Ishikawa (cell line): ENCODE results near the gene CHIC2.

Experiments
- CREB1 ChIP-seq: IDR thresholded peaks from 2 replicates; pipeline ENCODE4 v1.6.1; 2012; ENCODE audit warnings: low read depth
- RAD21 ChIP-seq: IDR thresholded peaks from 2 replicates; pipeline ENCODE4 v1.6.1; 2012; ENCODE audit warnings: low read depth
- REST ChIP-seq: IDR thresholded peaks from 2 replicates; pipeline ENCODE4 v1.6.1; 2012; ENCODE audit warnings: low read depth, mild to moderate bottlenecking

GRCh38 chr4:54092405-54093323, 28.3 kb upstream of the CHIC2 start:
- TF ChIP-seq CREB1 (no peak), REST (no peak), RAD21 (no peak)
